ENCODE data around the gene NRP2. TPM values are rescaled to one million over a fixed set of nuclear protein-coding genes. Genes with fewer than 3 reads are reported as not detected.

NRP2 gene
- total RNA-seq, 2 experiments from 2014 or later = 0.19 TPM; not detected in 1

DNA sequence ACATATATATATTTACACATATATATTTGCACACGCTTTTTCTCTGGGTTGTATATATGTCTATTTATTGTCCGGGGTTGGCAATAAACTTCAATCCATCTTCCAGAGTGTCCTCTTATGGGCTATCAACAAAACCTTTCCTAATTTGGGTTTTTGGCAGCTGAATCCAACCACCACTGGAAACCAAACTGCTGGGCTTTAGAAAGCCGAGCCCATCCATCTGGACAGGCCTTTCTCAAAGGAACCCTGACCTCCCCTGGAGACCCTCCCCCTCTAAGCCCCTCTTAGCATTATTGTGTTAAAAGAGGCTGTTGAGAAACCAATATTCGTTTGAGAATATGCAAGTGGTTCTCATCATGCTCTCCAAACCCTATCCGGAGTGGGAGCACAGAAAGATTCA, 153.6 kb downstream of the NRP2 start:
- ChIA-PET POLR2A (no interaction called here), CTCF (no interaction called here)
- H3K27ac ChIP-seq (ENCODE audit: low read depth in 1 of 2, low read length in 2 of 2) = no peak overlapping the region
- Mint-ChIP-seq H3K36me3 (ENCODE audit: low read depth) (no peaks in the 10 kb centered on the region), H3K4me1 (ENCODE audit: low read depth) (no peaks in the 10 kb centered on the region), H3K4me3 (no peak overlapping the region), H3K27ac (no peak overlapping the region), H3K27me3 (peaks cover 6% of the 10 kb centered on the region), H3K9me3 (no peaks in the 10 kb centered on the region)
- TF ChIP-seq, protein P1, sequence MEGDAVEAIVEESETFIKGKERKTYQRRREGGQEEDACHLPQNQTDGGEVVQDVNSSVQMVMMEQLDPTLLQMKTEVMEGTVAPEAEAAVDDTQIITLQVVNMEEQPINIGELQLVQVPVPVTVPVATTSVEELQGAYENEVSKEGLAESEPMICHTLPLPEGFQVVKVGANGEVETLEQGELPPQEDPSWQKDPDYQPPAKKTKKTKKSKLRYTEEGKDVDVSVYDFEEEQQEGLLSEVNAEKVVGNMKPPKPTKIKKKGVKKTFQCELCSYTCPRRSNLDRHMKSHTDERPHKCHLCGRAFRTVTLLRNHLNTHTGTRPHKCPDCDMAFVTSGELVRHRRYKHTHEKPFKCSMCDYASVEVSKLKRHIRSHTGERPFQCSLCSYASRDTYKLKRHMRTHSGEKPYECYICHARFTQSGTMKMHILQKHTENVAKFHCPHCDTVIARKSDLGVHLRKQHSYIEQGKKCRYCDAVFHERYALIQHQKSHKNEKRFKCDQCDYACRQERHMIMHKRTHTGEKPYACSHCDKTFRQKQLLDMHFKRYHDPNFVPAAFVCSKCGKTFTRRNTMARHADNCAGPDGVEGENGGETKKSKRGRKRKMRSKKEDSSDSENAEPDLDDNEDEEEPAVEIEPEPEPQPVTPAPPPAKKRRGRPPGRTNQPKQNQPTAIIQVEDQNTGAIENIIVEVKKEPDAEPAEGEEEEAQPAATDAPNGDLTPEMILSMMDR (IDR thresholded peaks at IDR 0.05) = no peak
- ATAC-seq (ENCODE audit: poor library complexity) = no peak
- DNase-seq = no peak
- no peaks in the 10 kb centered on the region for H3K36me3 ChIP-seq (ENCODE audit: insufficient read depth, low read length)
- H3K9me3 ChIP-seq (ENCODE audit: control insufficient read depth in 1 of 2, insufficient read depth in 1 of 2, low read length in 2 of 2) = no peaks in the 10 kb centered on the region
- H3K4me3 ChIP-seq (ENCODE audit: low read length) = no peak overlapping the region
- intact Hi-C loops (cut with DNase I, micrococcal nuclease) = no loop called here
- H3K4me1 ChIP-seq (ENCODE audit: insufficient read depth, low read length) = no peaks in the 10 kb centered on the region
- no peaks in the 10 kb centered on the region for H3K27me3 ChIP-seq (ENCODE audit: control insufficient read depth in 1 of 2, insufficient read depth in 2 of 2, low read length in 2 of 2)

DNA sequence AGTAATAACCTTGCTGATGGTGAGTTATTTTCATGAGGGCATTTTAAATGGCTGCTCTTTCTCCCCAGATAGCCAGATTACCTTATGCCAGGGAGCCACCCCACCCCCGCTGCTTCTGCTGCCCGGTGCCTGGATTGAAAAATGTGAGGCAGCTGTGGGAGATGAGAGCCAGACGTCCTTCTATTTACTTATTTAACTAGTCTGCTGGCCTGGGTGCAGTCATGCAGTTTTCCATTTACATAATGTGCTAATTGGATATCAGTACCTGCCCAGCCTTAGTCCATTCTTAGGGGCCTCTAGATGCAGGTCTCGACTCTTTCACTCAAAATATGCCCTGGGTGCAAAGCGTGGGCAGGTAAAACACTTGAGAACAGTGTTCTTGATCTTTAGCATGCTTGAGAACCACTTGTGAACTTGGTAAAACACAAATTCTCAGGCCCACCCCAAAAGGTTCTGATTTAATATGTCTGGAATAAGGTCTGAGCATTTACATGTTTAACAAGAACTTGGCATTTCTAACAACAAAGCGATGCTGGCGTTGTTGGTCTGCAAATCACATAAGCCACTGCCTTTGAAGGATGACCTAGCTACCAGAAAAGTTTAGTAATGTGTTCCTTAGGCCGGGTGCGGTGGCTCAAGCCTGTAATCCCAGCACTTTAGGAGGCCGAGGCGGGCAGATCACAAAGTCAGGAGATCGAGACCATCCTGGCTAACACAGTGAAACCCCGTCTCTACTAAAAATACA, 154.3 kb downstream of the NRP2 start:
- H3K27me3 ChIP-seq (ENCODE audit: control insufficient read depth in 1 of 2, insufficient read depth in 2 of 2, low read length in 2 of 2) = no peaks in the 10 kb centered on the region
- Mint-ChIP-seq H3K4me3 (no peak overlapping the region), H3K4me1 (ENCODE audit: low read depth) (no peaks in the 10 kb centered on the region), H3K36me3 (ENCODE audit: low read depth) (no peaks in the 10 kb centered on the region), H3K9me3 (no peaks in the 10 kb centered on the region), H3K27me3 (peaks cover 6% of the 10 kb centered on the region), H3K27ac (no peak overlapping the region)
- intact Hi-C loops (cut with DNase I, micrococcal nuclease) = no loop called here
- ATAC-seq (ENCODE audit: poor library complexity) (no peak), DNase-seq (no peak)
- ChIA-PET CTCF (no interaction called here), POLR2A (no interaction called here)
- TF ChIP-seq, protein P1 (IDR thresholded peaks at IDR 0.05) = no peak
- H3K4me3 ChIP-seq (ENCODE audit: low read length) = no peak overlapping the region
- no peak overlapping the region for H3K27ac ChIP-seq (ENCODE audit: low read depth in 1 of 2, low read length in 2 of 2)
- no peaks in the 10 kb centered on the region for H3K4me1 ChIP-seq (ENCODE audit: insufficient read depth, low read length)
- no peaks in the 10 kb centered on the region for H3K36me3 ChIP-seq (ENCODE audit: insufficient read depth, low read length)
- H3K9me3 ChIP-seq (ENCODE audit: control insufficient read depth in 1 of 2, insufficient read depth in 1 of 2, low read length in 2 of 2) = no peaks in the 10 kb centered on the region

DNA sequence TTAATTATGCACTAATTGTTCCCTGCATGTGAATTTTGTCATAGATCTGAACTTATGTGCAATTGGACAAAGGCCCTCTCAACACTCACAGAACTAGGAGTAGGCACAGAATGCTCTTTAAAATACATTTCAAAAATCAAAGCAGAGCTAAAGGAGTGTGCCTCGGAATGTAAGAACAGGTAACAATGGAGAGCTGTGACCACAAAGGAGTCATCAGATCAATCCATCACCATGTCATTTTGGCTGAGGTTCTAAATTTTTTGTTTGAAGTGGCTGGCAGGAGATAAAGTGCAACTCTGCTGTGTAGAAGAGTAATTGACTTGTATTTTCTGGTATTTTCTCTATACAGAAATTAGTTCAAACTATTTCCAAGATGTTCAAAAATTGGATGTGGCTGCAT, 155.4 kb downstream of the NRP2 start:
- Histone ChIP-seq H3K4me3 (ENCODE audit: low read length) (no peak overlapping the region), H3K36me3 (ENCODE audit: insufficient read depth, low read length) (no peaks in the 10 kb centered on the region), H3K27me3 (ENCODE audit: control insufficient read depth in 1 of 2, insufficient read depth in 2 of 2, low read length in 2 of 2) (no peaks in the 10 kb centered on the region), H3K4me1 (ENCODE audit: insufficient read depth, low read length) (no peaks in the 10 kb centered on the region), H3K27ac (ENCODE audit: low read depth in 1 of 2, low read length in 2 of 2) (no peak overlapping the region), H3K9me3 (ENCODE audit: control insufficient read depth in 1 of 2, insufficient read depth in 1 of 2, low read length in 2 of 2) (no peaks in the 10 kb centered on the region)
- Mint-ChIP-seq H3K36me3 (ENCODE audit: low read depth) (no peaks in the 10 kb centered on the region), H3K27me3 (peaks cover 6% of the 10 kb centered on the region), H3K27ac (no peak overlapping the region), H3K9me3 (no peaks in the 10 kb centered on the region), H3K4me3 (no peak overlapping the region), H3K4me1 (ENCODE audit: low read depth) (no peaks in the 10 kb centered on the region)
- TF ChIP-seq, protein P1 (IDR thresholded peaks at IDR 0.05) = no peak
- no peak for ATAC-seq (ENCODE audit: poor library complexity)
- ChIA-PET POLR2A (no interaction called here), CTCF (no interaction called here)
- no peak for DNase-seq
- intact Hi-C loops (cut with DNase I, micrococcal nuclease) = no loop called here
